A673 (cell line): Measurements from ENCODE around the gene IYD.

Source experiments
- CTCF ChIP-seq: fragments of 300-800, 200-600 bp; sonication (generic); conservative IDR thresholded peaks from 2 replicates; pipeline ENCODE4 v1.5.1; 2017; ENCODE audit warnings: low read depth, mild to moderate bottlenecking, antibody characterized with exemption, low read length, moderate library complexity, mixed read lengths
- EZH2 ChIP-seq: fragments of 200-600 bp; sonication (generic); IDR thresholded peaks from 2 replicates; pipeline ENCODE4 v1.6.1; 2017; ENCODE audit warnings: borderline replicate concordance, low read depth, mild to moderate bottlenecking, mixed read lengths, antibody characterized with exemption, low read length; ENCODE audit not compliant: poor library complexity, severe bottlenecking

GRCh38 chr6:150327117-150327774 is 41.6 kb upstream of the IYD start:
- TF ChIP-seq EZH2 (no peak), CTCF (no peak)
